ENCODE data around the gene NTSR2. TPM values are rescaled to one million over a fixed set of nuclear protein-coding genes. Genes with fewer than 3 reads are reported as not detected.

NTSR2 gene
- total and polyA plus RNA-seq, 2 experiments from 2014 or later, result 0.10 TPM; not detected in 1

GRCh38 chr2:11708106-11708505 is 38.1 kb upstream of the NTSR2 start:
- Histone ChIP-seq H3K27ac (ENCODE audit: low read depth) (no peak overlapping the region), H3K27me3 (ENCODE audit: insufficient read depth) (no peaks in the 10 kb centered on the region), H3K4me3 (no peak overlapping the region), H3F3A (replicated peaks; ENCODE audit: low read depth) (no peaks in the 10 kb centered on the region), H3K36me3 (ENCODE audit: insufficient read depth) (no peaks in the 10 kb centered on the region), H2AFZ (no peak overlapping the region), H3K4me1 (ENCODE audit: insufficient read depth) (no peaks in the 10 kb centered on the region), H3K79me2 (replicated peaks; ENCODE audit: insufficient read depth) (no peaks in the 10 kb centered on the region), H4K20me1 (replicated peaks; ENCODE audit: insufficient read depth) (no peaks in the 10 kb centered on the region), H3K9me2 (ENCODE audit: insufficient read depth) (0 out of 2 replicates have a peak, but pooled peaks cover 4% of the 10 kb centered on the region), H3K4me2 (no peak overlapping the region)
- Mint-ChIP-seq H3K4me1 (no peaks in the 10 kb centered on the region; the same call in 2 of the 3 replicates), H3K27me3 (ENCODE audit: insufficient read depth, low read depth, poor library complexity) (peaks cover 2% of the 10 kb centered on the region), H3K4me3 (no peak overlapping the region), H3K36me3 (ENCODE audit: low read depth) (peaks cover 4% of the 10 kb centered on the region; the same call in 1 of the 3 replicates), H3K27ac (no peak overlapping the region), H3K9me3 (peaks cover 5% of the 10 kb centered on the region)
- DNase-seq (ENCODE audit: low spot score) (no peak), ATAC-seq (no peak)
- TF ChIP-seq EZH2phosphoT487 (IDR thresholded peaks at IDR 0.05; ENCODE audit: unreplicated experiment) (no peak), ZNF114 (CRISPR knock-in tag; IDR thresholded peaks at IDR 0.05) (no peak), ZNF331 (CRISPR knock-in tag; IDR thresholded peaks at IDR 0.05; ENCODE audit: low read depth) (no peak), CTCF (conservative IDR thresholded peaks at IDR 0.05; ENCODE audit: low read depth in 2 of 2) (no peak), ZNF462 (CRISPR knock-in tag; IDR thresholded peaks at IDR 0.05) (no peak), NANOG (IDR thresholded peaks at IDR 0.05; ENCODE audit: borderline replicate concordance) (no peak), ETS1 (IDR thresholded peaks at IDR 0.05) (no peak), JUNB (IDR thresholded peaks at IDR 0.05; ENCODE audit: unreplicated experiment) (no peak), EZH2 (IDR thresholded peaks at IDR 0.05; ENCODE audit: low read depth, unreplicated experiment) (no peak), REST (IDR thresholded peaks at IDR 0.05; ENCODE audit: unreplicated experiment) (no peak), POLR2AphosphoS5 (IDR thresholded peaks at IDR 0.05; ENCODE audit: low read depth) (no peak), CREB1 (CRISPR knock-in tag; IDR thresholded peaks at IDR 0.05; ENCODE audit: low read depth) (no peak), STAT1 (IDR thresholded peaks at IDR 0.05; ENCODE audit: unreplicated experiment) (no peak)
